WTC11 (cell line): Measurements from ENCODE around the gene IFI27L2. TPM values are rescaled to one million over a fixed set of nuclear protein-coding genes. Genes with fewer than 3 reads are reported as not detected.

Experiments
- ATAC-seq: fragments of 200-7000 bp; cut with Tn5 transposase; 2 replicates; pipeline ENCODE4 v1.10.0; 2021; ENCODE audit warnings: mild to moderate bottlenecking, moderate library complexity
- CTCF ChIA-PET: fragments of 300-600 bp; sonication (Branson Sonifier 250); formaldehyde crosslinking; loops from one replicate; lab custom pipeline; 2021; ENCODE audit warnings: antibody characterized with exemption; lab: Charles Lee
- POLR2A ChIA-PET: fragments of 350-600 bp; sonication (Branson Sonifier 250); formaldehyde crosslinking; loops from one replicate; lab custom pipeline; 2021; ENCODE audit warnings: antibody characterized with exemption; lab: Charles Lee
- DNase-seq: peaks from one replicate; pipeline ENCODE4 v3.0.0; 2021; ENCODE audit warnings: low spot score
- H3K27ac Mint-ChIP-seq: 2 replicates; pipeline ENCODE4 v1.8.0; 2021; ENCODE audit warnings: mixed read lengths
- H3K27me3 Mint-ChIP-seq: 2 replicates; pipeline ENCODE4 v1.8.0; 2021; ENCODE audit warnings: low read depth, mild to moderate bottlenecking, moderate library complexity, mixed read lengths
- H3K36me3 Mint-ChIP-seq: 2 replicates; pipeline ENCODE4 v1.8.0; 2021; ENCODE audit warnings: mixed read lengths
- H3K4me1 Mint-ChIP-seq: 2 replicates; pipeline ENCODE4 v1.8.0; 2022; ENCODE audit warnings: mixed read lengths
- H3K4me3 Mint-ChIP-seq: 2 replicates; pipeline ENCODE4 v1.8.0; 2021; ENCODE audit warnings: mild to moderate bottlenecking, moderate library complexity, mixed read lengths
- H3K9me3 Mint-ChIP-seq: 2 replicates; pipeline ENCODE4 v1.8.0; 2021; ENCODE audit warnings: mixed read lengths
- ATF1 ChIP-seq: sonication (generic); formaldehyde crosslinking; IDR thresholded peaks from 2 replicates; pipeline ENCODE4 v1.8.1; 2023; ENCODE audit warnings: mild to moderate bottlenecking, moderate library complexity, missing genetic modification reagents
- ATF2 ChIP-seq: sonication (generic); formaldehyde crosslinking; IDR thresholded peaks from 2 replicates; pipeline ENCODE4 v1.8.1; 2022; ENCODE audit warnings: low read depth, missing genetic modification reagents, borderline replicate concordance
- CDX4 ChIP-seq: fragments of 250-450 bp; sonication (Bioruptor Pico); IDR thresholded peaks from 2 replicates; pipeline ENCODE4 v1.9.0; 2021; ENCODE audit warnings: moderate library complexity, mild to moderate bottlenecking, inconsistent platforms, borderline replicate concordance
- CREB1 ChIP-seq: sonication (generic); formaldehyde crosslinking; IDR thresholded peaks from 2 replicates; pipeline ENCODE4 v1.8.0; 2023; ENCODE audit warnings: mild to moderate bottlenecking, missing genetic modification reagents
- CREM ChIP-seq: sonication (generic); formaldehyde crosslinking; IDR thresholded peaks from 2 replicates; pipeline ENCODE4 v1.8.1; 2022; ENCODE audit warnings: mild to moderate bottlenecking, missing genetic modification reagents, moderate library complexity
- EMX1 ChIP-seq: fragments of 250-450 bp; sonication (Bioruptor Pico); IDR thresholded peaks from 2 replicates; pipeline ENCODE4 v1.8.0; 2021; ENCODE audit warnings: mild to moderate bottlenecking
- ETV6 ChIP-seq: sonication (generic); formaldehyde crosslinking; IDR thresholded peaks from 2 replicates; pipeline ENCODE4 v1.8.1; 2022; ENCODE audit warnings: mild to moderate bottlenecking, missing genetic modification reagents
- FOXK1 ChIP-seq: sonication (generic); formaldehyde crosslinking; IDR thresholded peaks from 2 replicates; pipeline ENCODE4 v1.8.0; 2022; ENCODE audit warnings: mild to moderate bottlenecking, moderate library complexity, missing genetic modification reagents
- FOXP4 ChIP-seq: sonication (generic); formaldehyde crosslinking; IDR thresholded peaks from 2 replicates; pipeline ENCODE4 v1.8.0; 2022; ENCODE audit warnings: mild to moderate bottlenecking, missing genetic modification reagents
- GABPB1 ChIP-seq: sonication (generic); formaldehyde crosslinking; IDR thresholded peaks from 2 replicates; pipeline ENCODE4 v1.8.1; 2023; ENCODE audit warnings: mild to moderate bottlenecking, missing genetic modification reagents
- HMGA2 ChIP-seq: fragments of 250-450 bp; sonication (Bioruptor Pico); IDR thresholded peaks from 2 replicates; pipeline ENCODE4 v1.4.0; 2021; ENCODE audit warnings: mild to moderate bottlenecking, moderate library complexity
- JUN ChIP-seq: sonication (generic); formaldehyde crosslinking; IDR thresholded peaks from 2 replicates; pipeline ENCODE4 v1.8.0; 2023; ENCODE audit warnings: mild to moderate bottlenecking, missing genetic modification reagents
- NR2C2 ChIP-seq: sonication (generic); formaldehyde crosslinking; IDR thresholded peaks from 2 replicates; pipeline ENCODE4 v1.8.0; 2022; ENCODE audit warnings: mild to moderate bottlenecking, missing genetic modification reagents
- PREB ChIP-seq: sonication (generic); formaldehyde crosslinking; IDR thresholded peaks from 2 replicates; pipeline ENCODE4 v1.8.1; 2022; ENCODE audit warnings: mild to moderate bottlenecking, missing genetic modification reagents, moderate library complexity, borderline replicate concordance
- ZBTB43 ChIP-seq: sonication (generic); formaldehyde crosslinking; IDR thresholded peaks from 2 replicates; pipeline ENCODE4 v1.8.1; 2023; ENCODE audit warnings: mild to moderate bottlenecking, missing genetic modification reagents
- ZNF396 ChIP-seq: fragments of 250-450 bp; sonication (Bioruptor Pico); IDR thresholded peaks from 2 replicates; pipeline ENCODE4 v1.8.0; 2021; ENCODE audit warnings: mild to moderate bottlenecking, moderate library complexity, borderline replicate concordance
- ZNF423 ChIP-seq: fragments of 250-450 bp; sonication (Bioruptor Pico); IDR thresholded peaks from 2 replicates; pipeline ENCODE4 v2.1.2; 2022; ENCODE audit warnings: mild to moderate bottlenecking, moderate library complexity
- total RNA-seq: library from RNA; stranded (reverse); gene quantifications from 3 replicates; pipeline ENCODE4 v1.2.3, GENCODE V29; 2021
- TF ChIP-seq, protein P1 (sequence below): fragments of 250-450 bp; sonication (Bioruptor Pico); IDR thresholded peaks from 2 replicates; pipeline ENCODE4 v1.8.0; 2021; ENCODE audit warnings: mild to moderate bottlenecking

The IFI27L2 gene
- total RNA-seq, 1 experiment from 2014 or later = 22.1 TPM

DNA sequence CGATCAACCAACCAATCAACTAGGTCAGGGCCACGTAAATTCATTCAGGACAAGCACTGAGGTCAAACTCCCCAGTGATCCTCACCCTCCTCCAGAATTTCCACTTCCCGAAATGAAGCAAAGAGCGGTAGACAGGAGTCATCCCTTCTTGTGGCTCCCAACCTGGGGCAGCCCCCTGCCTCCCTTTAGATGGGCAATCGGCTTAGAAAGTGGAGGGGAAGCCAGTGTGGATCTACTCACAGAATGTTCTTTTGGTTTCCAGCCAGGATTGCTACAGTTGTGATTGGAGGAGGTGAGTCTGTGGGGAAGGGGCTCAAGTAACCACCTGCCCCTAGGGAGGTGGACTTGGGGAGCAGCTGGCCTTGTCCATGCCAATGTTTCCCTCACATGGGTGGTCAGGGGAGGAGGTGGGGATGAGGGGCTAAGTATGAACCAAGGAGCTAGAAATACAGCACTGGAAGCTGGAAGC is 14.8 kb downstream of the IFI27L2 start:
- Mint-ChIP-seq H3K9me3 (peaks cover 3% of the 10 kb centered on the region), H3K4me1 (peaks cover 12% of the 10 kb centered on the region; the same call in 1 of the 2 replicates), H3K36me3 (no peaks in the 10 kb centered on the region), H3K4me3 (no peak overlapping the region), H3K27ac (no peak overlapping the region), H3K27me3 (peaks cover 7% of the 10 kb centered on the region)
- ChIA-PET CTCF (interaction anchor here (0.6 to 2.6 kb wide), 4 partner anchors 15 to 78 kb away, joined by 3 to 9 read pairs (median 6); partner anchors contain the start of gene IFI27L2), POLR2A (no interaction called here)
- no peak for DNase-seq
- no peak for ATAC-seq
- TF ChIP-seq ATF1 (CRISPR knock-in tag) (no peak), GABPB1 (no peak), ATF2 (CRISPR knock-in tag) (no peak), CREM (CRISPR knock-in tag) (no peak), JUN (CRISPR knock-in tag) (no peak), NR2C2 (CRISPR knock-in tag) (no peak), ETV6 (no peak), CREB1 (CRISPR knock-in tag) (no peak), FOXK1 (CRISPR knock-in tag) (no peak), EMX1 (CRISPR knock-in tag) (no peak), FOXP4 (CRISPR knock-in tag) (no peak), HMGA2 (no peak), PREB (CRISPR knock-in tag) (no peak), CDX4 (CRISPR knock-in tag) (no peak), ZBTB43 (CRISPR knock-in tag) (no peak), ZNF423 (no peak), ZNF396 (CRISPR knock-in tag) (no peak)
- TF ChIP-seq, protein P1, sequence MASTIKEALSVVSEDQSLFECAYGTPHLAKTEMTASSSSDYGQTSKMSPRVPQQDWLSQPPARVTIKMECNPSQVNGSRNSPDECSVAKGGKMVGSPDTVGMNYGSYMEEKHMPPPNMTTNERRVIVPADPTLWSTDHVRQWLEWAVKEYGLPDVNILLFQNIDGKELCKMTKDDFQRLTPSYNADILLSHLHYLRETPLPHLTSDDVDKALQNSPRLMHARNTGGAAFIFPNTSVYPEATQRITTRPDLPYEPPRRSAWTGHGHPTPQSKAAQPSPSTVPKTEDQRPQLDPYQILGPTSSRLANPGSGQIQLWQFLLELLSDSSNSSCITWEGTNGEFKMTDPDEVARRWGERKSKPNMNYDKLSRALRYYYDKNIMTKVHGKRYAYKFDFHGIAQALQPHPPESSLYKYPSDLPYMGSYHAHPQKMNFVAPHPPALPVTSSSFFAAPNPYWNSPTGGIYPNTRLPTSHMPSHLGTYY = no peak
